HG03175 (cell line): ENCODE results near the gene CDRT15L2.
"Not testable (repeated sequence)": the region's sequence is repeated elsewhere in the genome, so short reads cannot be mapped to it uniquely, and the experiment has no call there.

Experiments
- ATAC-seq: cut with Tn5 transposase; IDR thresholded peaks from one replicate; pipeline ENCODE4 v1.9.1; 2021; ENCODE audit warnings: mild to moderate bottlenecking, moderate library complexity; ENCODE audit not compliant: unreplicated experiment

The CDRT15L2 gene

DNA sequence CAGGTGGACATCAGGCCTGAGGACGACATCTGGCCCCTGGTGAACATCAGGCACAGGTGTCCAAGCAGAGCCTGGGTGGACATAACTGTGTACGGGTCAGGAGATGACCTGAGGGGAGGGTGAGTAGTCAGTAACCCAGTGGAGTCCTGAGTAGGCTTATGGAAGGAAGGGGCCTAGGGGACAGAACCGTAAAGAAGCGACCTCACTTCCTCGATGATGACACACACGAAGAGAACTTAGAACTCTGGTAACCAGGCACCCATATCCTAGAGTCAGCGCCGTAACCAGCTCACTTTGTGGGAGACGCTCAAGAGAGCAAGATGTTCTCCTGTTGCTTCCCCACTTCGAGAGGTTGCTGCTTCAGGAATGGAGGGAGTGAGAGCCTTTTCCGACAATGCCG, at the start of gene CDRT15L2:
TSS of gene CDRT15L2 (plus strand) at position 301 of the 400 bp plus-strand sequence. CDS start at position 321, 20 bp downstream.
- ATAC-seq = not testable (repeated sequence)

DNA sequence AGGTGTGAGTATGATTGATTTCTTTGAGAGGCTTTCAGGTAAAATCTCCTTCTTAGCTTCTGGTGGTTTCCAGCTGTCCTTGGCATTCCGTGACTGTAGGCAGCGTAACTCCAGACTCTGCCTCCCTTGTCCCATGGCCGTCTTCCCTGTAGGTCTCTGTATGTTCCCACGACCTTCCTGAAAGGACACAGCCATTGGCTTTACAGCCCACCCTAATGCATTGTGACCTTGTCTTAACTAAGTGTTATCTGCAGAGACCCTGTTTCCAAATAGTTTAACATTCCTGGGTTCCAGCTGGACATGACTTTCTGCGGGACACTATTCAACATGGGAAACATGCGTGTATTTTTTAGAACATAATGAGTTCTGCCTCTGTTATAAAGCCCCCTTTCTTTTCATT, 49.4 kb upstream of the CDRT15L2 start:
- ATAC-seq = not testable (repeated sequence)

DNA sequence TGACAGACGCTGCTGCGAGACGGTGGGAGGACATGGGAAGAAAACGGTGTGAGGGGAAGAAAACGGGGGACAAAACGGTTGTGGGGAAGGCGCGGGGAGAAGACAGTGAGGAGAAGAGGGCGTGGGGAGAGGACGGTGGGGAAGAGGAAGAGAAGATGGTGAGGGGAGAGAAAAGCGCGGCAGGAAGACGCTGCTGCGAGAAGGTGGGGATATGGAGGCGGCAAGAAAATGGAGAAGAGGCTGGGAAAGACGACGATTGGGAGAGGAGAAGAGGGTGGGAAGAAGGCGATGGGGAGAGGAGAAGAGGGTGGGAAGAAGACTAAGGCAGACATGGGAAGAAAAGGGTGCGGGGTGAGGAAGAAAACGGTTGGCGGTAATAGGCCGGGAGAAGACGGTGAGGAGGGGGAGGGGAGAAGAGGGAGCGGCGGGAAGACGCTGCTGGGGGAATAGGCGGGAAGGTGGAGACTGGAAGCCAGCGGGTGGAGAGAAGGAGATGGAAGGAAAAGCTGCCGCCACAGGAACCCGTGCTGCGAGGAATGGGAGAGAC, 46.9 kb upstream of the CDRT15L2 start:
- not testable (repeated sequence) for ATAC-seq

DNA sequence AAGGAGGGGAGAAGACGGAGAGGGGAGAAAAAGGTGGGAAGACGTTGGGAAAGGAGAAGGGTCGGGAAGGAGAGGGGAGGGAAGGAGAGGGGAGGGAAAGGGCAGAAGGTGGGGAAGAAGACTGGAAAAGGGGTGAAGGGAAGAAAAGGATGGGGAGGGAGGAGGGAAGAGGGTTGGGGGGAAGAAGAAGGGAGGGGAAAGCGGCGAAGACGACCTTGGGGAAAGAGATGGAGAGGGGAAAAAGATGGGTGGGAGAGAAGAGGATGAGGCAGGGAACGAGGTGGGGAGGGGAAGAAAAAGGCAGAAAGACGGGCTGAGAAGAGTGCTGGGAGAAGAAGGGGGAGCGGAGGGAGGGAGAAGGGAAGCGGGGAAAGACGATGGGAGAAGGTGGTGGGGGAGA, 46.3 kb upstream of the CDRT15L2 start:
- ATAC-seq = not testable (repeated sequence)

DNA sequence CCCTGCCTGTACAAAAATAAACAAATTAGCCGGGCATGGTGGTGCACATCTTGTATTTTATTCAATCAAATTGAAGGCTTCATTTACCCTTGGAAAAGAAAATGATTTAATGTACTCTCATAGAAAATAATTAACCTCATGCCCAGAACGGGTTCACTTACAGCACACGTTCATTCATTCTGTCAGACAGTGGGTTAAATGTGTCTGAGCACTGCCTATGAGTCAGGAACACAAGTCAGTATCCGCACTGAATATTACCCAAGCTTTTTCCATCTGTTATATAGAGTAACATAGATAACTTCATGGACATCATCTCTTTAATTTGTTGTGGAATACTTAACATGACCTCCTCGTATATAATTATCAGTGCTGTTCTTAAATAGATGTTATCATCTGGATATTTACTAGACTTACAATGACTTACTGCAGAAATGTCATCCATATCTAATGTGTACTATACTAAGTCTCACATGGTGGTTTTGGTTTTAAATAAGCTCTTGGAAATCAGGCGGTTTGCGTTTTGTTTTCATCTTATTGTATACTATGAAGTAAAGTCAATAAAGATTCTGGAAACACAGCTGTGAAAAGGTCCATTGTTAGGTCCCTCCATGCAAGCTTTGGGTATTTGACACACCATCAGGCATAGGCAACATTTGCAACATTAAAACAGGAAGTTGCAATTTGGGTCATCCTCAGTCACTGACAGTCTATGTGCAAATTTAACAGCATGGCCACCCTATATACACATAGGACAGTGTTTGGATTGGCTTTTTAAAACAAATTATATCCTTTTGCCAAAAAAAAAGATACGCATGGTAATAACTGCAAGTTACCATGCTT, 44.6 kb upstream of the CDRT15L2 start:
- not testable (repeated sequence) for ATAC-seq

GRCh38 chr17:20540414-20540813, 39.1 kb upstream of the CDRT15L2 start:
- ATAC-seq = peak; percentile 93

DNA sequence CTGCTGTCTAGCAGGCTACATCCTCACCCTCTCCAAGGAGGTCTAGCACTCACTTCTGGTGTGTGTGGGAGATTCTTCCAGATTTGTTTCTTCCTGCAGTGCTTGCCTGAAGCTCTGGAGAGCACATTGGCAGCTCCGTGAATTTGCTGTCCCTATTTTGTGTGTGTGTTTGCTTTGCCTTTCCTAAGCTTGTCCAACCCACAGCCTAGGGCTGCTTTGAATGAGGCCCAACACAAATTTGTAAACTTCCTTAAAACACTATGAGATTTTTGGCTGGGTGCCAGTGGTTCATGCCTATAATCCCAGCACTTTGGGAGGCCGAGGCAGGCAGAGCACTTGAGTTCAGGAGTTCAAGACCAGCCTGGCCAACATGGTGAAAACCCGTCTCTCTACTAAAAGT, 38.7 kb upstream of the CDRT15L2 start:
- not testable (repeated sequence) for ATAC-seq

GRCh38 chr17:20541853-20542546, 37.5 kb upstream of the CDRT15L2 start:
- ATAC-seq = not testable (repeated sequence)

DNA sequence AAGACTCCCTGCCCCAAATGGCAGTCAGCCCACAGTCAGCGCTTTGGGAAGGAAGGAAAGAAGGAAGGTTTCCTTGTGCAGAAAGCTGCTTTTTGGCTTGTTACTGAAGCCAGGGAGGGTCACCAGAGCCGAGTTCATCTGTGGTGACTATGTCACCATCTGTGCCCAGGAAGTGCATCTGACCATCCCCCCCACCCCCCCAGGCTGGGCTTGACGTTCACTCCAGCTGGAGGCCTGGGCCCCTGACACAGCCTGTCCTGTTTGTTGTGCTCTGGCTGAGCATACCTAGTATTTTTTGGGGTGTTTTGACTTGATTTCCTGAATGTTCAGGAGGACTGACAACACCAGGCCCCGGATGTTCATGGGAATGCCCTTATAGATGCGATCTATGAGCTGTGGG, 31.6 kb upstream of the CDRT15L2 start:
- not testable (repeated sequence) for ATAC-seq

DNA sequence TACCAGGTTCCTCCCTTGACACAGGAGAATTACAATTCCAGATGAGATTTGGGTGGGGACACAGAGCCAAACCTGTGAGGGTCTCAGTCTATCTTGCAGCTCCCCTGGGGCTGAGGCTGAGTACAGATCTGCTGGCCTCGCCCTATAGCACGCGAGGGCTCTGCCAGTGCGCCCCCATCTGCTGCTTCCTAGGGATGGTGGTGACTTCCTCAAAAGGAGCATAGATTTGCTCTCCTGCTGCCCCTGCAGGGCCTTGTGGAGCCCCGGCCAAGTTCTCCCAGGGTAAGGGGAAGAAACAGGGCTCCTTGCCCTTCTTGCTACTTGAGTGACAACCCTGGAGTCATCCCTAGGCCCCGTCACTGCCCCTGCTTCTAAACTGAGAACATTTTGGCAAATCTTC, 26.6 kb upstream of the CDRT15L2 start:
- ATAC-seq = not testable (repeated sequence)

- not testable (repeated sequence) for ATAC-seq
Measured at GRCh38 chr17:20554728-20555127, 24.8 kb upstream of the CDRT15L2 start.

- ATAC-seq = not testable (repeated sequence)
Measured at GRCh38 chr17:20555135-20556010, 24.2 kb upstream of the CDRT15L2 start.

- ATAC-seq = not testable (repeated sequence)
Measured at GRCh38 chr17:20558096-20558495, 21.4 kb upstream of the CDRT15L2 start.

- ATAC-seq = not testable (repeated sequence)
Measured at GRCh38 chr17:20559018-20559417, 20.5 kb upstream of the CDRT15L2 start.

DNA sequence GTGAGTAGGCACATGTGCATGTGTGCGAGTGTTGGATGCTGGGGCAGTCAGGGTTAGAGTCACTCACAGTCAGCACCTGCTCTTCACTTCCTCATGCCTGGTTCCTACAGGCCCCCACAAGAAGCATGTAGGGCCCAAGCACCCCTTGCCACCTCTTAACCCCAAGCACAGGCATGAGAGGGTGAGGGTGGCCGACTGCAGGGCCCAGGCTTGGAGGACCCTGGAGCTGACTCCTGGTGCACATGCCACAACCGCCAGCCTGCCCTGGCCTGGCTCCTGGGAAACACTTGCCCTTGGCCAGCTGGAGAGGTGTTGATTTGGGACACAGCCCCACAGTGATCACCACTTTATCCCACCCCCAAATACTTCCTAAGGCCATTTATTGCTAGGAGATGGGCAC, 16.9 kb upstream of the CDRT15L2 start:
- ATAC-seq = no peak

GRCh38 chr17:20565245-20565644, 14.3 kb upstream of the CDRT15L2 start:
- not testable (repeated sequence) for ATAC-seq

- ATAC-seq = no peak
Measured at GRCh38 chr17:20565711-20566110, 13.8 kb upstream of the CDRT15L2 start.

GRCh38 chr17:20566736-20567135, 12.8 kb upstream of the CDRT15L2 start:
- ATAC-seq = not testable (repeated sequence)

- not testable (repeated sequence) for ATAC-seq
Measured at GRCh38 chr17:20567421-20567820, 12.1 kb upstream of the CDRT15L2 start.

DNA sequence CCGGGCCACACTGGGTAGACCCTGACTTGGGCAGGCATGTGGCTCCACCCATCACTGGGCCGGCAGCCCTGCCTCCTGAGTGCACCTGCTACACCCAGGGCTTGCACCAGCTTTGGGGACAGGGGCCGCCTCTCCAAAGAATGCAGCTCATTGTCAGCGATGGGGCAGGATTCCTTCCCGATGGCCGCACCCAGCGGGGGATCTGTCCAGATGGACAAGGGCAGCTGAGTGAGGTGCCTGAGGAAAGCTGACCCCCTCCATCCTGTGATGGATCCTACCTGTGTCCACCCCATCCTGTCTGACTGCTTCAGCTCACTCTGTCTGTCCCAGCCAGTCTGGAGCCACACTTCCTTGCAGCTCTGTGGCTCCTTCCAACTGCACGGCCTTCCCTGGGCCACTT, 10.9 kb upstream of the CDRT15L2 start:
- not testable (repeated sequence) for ATAC-seq

DNA sequence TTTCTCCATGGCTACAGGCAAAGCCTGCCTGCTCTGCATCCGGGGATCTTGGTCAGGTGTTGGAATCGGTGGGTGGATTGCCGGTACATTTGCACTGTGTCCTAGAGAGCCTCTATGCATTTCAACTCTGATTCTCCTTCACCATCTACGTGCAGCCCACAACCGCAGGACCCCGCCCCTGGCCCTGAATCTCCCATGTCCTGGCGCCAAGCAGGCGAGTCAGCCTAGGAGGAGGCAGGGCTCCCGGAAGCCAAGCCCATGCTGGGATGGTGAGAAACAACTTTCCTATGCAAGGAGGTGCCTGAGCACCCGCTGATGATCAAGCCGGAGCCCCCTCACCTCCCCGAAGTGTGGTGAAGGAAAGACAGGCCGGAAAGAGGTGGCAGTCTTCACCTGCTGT, 7.9 kb upstream of the CDRT15L2 start:
- ATAC-seq = not testable (repeated sequence)
